Fibroblast of skin of left biceps (primary cell): ENCODE measurements around the gene PLA2G4B.
A peak's percentile ranks its signal among the peaks of the same experiment; 100 is the strongest.

ENCODE experiments used
- DNase-seq, 2 experiments: peaks; one replicate each; pipeline ENCODE4 v3.0.0-alpha.2; 2013; ENCODE audit warnings: low read depth in 2 of 2

Gene PLA2G4B

DNA sequence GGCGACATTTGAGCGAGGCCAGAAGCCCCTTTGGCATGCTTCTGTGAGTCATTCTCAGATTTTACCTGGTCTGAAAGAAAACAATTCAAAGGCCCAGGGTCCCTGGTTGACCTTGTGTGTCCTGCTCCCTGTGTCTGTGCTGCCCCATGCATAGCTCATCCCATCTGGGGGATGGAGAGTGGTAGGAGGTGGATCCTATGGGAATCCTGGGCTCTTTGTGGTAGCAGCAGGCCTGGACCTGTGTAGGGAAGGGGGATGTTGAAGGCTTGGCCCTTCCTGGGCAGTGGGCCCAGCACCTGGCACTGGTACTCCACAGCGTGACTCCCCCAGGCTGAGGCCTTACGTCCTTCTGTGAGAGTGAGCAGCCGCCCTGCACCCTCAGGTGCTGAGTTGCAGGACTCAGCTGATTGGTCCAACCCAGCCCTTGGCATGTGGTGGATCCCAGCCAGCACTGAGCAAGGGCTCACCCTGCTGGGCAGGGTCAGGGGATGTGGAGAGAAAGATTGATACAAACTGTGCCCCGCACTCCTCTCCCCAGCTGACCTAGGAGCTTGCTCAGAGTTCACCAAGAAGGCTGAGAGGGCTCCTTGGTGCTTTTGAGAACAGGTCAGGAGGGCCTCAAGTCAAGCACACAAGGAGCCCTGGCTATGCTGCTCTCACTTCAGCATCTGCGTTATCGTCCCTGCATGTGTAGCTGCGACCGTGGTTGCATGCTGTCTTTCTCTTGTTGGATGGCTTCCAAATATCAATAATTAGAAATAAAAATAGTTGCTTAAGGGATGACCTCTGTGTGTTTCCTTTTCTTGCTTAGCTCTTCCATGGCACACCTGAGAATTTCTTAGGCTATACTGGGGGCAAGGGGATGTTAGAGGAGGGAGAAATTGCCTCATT, 32.1 kb upstream of the PLA2G4B start:
- DNase-seq = no peak

- DNase-seq = no peak
Measured at GRCh38 chr15:41809121-41809520, 29.5 kb upstream of the PLA2G4B start.

DNA sequence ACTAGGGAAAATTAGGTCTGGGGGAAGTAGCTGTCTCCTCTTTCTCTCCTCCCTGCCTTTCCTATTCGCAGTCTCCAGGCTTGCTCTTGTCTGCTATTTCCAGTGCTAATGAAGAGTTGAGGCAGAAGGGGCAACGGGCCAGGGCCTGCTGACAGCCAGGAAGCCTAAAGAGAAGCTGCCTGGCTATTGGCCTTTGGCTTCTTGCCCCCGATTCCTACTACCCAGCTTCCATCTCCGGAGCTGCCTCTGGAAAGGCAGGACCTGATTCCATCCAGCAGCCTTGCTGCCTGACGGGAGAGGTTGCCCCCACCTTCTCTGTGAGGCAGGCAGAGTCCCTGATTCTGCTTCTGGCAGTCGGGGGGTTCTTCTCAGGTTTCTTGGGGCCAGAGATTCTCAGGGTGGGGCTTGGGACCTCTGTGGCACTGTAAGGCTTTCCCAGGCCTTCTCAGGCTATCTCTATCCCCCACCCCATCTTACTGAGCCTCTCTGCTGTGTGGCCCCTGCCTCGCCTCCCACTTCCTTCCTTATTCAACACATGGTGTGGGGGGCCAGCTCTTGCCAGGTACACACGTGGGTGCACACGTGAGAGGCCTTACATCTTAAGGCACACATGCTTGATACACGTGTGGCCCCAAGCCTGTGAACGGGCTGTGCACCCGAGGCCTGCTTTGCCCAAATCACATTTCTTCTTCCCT, 29.0 kb upstream of the PLA2G4B start:
- no peak for DNase-seq

DNA sequence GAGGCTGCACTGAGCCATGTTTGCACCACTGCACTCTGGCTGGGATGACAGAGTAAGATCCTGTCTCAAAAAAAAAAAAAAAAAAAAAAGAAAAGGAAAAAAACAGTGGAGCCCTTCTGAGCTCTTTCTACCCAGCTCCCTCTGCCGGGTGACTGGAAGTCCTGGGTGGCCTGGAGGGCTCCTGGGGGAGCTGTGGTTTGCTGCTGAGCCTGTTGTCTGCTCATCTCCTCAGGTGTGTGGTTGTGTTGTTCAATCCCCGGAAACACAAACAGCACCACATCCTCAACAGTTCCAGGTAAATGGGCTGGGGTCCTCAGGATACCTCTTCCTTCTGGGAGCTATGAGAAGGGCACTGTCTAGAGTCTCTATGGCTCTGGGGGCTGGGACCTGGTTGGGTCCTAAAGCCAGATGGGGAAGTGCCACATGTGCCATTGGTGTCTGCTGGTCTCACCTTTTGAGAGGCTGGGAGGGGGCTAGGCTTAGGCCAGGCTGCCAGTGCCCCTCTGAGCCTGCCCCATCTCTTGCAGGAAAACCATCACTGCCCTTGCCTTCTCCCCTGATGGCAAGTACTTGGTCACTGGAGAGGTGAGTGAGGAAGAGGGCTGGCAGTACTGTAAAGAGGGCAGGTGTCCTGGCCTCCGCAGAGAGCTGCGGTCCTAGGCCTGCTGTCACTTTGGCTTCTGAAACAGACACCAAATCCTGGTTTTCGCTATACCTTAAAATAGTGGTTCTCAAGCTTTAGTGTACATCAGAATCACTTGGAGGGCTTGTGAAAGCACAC, 27.8 kb upstream of the PLA2G4B start:
- no peak for DNase-seq

DNA sequence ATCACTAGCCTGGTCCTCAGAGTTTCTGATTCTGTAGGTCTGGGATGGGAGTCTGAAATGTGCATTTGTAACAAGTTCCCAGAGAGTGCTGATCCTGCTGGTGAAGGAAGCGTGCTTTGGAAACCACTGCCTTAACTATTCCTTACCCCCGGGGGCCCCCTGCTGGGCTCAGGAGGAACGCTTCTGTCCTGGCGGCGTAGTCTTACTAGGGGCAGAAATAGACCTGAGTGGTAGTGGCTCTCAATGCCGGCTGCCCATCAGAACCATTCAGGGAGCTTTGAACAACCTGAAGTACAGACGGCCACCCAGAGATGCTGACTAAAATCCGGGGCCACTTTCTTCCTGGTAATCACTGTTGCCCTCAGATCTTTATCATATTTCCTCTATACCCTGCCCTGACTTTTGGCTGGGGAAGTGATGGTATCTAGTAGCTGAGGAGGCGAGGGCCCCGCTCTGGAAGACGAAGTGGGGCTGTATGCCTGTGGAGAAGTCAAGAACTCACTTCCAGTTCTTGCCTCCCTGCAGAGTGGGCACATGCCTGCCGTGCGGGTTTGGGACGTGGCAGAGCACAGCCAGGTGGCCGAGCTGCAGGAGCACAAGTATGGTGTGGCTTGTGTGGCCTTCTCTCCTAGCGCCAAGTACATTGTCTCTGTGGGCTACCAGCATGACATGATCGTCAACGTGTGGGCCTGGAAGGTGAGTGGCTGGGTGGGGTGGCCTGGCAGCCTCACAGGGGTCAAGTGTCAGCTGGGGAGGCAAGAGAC, 27.0 kb upstream of the PLA2G4B start:
- DNase-seq = peak in 1 of 2 experiments; percentile 41

GRCh38 chr15:41812820-41813375, 25.7 kb upstream of the PLA2G4B start:
- no peak for DNase-seq

DNA sequence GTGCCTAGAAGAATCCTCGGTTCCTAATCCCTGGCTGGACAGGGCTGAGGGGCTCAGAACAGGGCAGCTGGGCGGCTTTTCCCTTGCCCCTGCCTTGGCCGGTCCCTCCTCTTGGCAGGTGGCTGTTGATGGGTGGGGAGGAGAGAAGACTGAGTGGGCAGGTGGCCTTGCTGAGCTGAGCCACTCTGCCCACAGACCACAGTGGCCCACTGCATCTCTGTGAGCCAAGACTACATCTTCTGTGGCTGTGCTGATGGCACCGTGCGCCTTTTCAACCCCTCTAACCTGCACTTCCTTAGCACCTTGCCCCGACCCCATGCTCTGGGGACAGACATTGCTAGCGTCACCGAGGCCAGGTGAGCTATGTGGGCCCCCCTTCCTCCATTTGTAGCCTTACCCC, 25.2 kb upstream of the PLA2G4B start:
- DNase-seq = no peak

GRCh38 chr15:41814534-41814933, 24.1 kb upstream of the PLA2G4B start:
- no peak for DNase-seq

DNA sequence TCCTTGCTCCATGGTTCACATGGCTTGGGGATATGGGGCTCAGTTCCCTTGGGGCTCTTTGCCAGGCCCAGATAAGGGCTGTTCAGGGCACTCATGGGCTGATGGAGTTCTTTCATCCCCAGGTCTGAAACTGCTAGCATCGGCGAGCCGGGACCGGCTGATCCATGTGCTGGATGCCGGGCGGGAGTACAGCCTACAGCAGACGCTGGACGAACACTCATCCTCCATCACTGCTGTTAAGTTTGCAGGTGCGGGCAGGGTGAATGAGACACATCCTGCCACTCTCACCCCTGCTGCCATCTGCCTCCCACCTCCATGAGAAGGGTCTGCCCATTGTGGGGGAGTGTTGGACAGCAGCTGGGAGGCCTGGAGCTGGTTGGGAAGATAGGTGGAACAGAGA, 21.9 kb upstream of the PLA2G4B start:
- DNase-seq = no peak

DNA sequence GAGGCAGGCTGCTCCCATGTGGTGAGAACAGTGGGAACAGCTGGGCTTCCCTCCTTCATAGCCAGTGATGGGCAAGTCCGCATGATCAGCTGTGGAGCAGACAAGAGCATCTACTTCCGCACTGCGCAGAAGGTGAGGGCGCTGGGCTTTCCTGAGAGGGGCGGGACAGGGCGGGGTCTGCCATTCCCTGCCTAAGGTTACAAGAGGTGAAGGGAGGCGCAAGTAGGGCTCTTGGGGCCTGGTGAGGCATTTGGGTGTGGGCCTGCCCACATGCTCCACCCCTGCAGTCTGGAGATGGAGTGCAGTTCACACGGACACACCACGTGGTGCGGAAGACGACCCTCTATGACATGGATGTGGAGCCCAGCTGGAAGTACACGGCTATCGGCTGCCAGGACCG, 21.3 kb upstream of the PLA2G4B start:
- no peak for DNase-seq

DNA sequence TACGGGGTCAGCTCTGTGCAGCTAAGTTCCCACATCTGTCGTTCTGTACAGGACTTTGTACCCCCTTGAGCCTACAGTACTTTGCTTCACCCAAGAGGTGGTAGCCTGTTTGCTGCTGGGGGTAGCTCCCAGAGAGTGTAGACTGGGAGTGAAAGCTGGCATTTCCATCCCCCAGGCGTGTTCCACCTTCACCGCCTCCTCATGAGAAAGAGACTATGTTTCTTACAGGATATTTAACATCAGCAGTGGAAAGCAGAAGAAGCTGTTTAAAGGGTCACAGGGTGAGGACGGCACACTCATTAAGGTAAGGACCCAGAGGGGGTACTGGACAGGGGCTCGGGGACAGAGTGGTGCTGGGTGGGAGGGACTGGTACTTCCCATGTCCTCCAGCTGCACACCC, 20.9 kb upstream of the PLA2G4B start:
- no peak for DNase-seq

DNA sequence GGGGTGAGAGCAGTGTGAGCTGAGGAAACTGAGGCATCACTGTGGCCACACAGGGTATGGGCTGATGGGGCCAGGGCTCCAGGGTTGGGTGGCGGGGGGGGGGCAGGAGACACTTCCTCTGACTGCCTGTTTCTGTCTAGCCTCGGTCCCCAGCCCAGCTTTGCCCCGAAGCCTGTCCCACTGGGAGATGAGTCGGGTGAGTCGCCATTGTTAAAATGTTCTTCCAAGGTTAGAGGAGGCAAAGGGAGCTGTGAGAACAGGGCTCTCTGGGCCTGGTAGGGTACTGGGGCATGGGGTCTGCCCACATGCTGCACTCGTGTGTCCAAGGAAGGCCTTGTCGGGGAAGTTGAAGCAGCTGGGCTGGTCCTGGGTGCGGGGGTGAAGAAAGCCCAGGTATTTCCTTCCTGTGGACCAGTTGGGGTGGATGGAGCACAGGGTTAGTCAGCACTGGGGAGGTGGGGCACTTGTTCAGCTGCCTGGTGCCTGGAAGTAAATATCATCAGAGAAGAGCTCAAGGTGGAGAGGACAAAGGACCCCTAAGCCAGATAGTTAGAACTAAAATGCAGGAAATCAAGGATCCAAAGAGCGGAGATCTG, 19.1 kb upstream of the PLA2G4B start:
- no peak for DNase-seq

DNA sequence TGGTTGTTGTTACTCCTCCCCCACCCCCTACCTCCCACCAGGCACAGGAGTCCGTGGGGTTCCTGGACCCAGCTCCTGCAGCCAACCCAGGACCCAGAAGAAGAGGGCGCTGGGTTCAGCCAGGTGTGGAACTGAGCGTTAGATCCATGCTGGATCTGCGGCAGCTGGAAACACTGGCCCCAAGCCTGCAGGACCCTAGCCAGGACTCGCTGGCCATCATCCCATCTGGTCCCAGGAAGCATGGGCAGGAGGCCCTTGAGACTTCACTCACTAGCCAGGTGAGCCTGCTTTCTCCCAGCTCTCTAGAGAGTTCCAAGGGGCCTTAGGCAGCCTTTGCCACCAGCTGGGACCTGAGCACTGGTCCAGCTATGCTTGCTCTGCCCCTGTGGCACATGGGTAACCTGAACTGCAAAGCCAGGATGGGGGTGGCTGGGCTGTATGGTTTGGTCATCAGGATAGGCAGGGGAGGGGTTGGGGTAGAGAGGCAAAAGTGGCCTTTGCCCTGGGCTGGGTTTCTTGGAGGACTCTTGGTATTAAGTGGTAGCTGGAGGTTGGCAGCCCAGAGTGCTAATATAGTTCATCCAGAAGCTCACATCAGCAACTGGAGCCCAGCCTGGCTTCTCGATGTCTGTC, 17.7 kb upstream of the PLA2G4B start:
- no peak for DNase-seq

DNA sequence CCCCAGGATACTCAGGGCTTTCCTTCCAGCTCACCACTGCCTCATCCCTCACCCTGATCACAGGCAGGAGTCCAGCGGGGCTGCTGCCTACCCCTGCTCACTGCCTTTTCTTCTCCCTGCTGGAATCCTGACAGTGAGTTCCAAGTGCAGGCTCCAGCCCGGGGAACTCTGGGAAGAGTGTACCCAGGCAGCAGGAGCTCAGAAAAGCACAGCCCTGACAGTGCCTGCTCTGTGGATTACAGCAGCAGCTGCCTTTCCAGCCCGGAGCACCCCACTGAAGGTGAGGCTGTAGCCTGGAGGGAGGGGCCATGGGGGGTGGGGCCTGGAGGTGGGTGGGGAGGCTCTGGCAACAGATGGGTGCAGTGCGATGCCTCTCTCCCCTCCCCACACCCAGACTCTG, 16.8 kb upstream of the PLA2G4B start:
- no peak for DNase-seq

DNA sequence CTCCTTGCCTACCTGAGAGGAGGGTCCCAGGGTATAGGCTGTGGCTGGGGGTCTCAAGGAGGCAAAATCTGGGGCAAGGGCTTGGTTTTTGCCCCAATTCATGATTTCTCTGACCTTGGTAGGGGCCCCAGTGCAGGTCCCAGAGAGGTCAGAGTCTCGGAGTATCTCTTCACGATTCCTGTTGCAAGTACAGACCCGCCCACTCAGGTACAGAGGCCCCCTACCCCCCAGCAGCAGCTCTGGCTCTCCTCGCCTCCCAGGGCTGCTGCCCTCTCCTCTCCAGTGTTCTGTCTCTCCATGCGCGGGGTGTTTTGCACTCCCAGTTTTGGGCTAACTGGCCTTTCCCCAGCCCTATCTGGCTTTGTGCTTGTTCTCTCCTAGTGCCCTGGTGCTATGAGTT, 16.2 kb upstream of the PLA2G4B start:
- DNase-seq = no peak

GRCh38 chr15:41822957-41823356, 15.7 kb upstream of the PLA2G4B start:
- no peak for DNase-seq

DNA sequence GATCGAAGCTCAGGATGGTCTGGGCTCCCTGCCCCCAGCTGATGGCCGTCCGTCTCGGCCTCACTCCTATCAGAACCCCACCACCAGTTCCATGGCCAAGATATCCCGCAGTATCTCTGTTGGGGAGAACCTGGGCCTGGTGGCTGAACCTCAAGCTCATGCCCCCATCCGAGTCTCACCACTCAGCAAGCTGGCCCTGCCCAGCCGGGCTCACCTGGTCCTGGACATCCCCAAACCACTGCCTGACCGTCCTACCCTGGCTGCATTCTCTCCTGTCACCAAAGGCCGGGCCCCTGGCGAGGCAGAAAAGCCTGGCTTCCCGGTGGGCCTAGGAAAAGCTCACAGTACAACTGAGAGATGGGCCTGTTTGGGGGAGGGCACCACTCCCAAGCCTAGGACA, 15.1 kb upstream of the PLA2G4B start:
- no peak for DNase-seq

GRCh38 chr15:41824062-41824745, 14.4 kb upstream of the PLA2G4B start:
- no peak for DNase-seq

GRCh38 chr15:41825145-41825544, 13.5 kb upstream of the PLA2G4B start:
- no peak for DNase-seq
